GM18505 (cell line): ENCODE results near the gene MEG3.

Experiments used
- ATAC-seq: cut with Tn5 transposase; IDR thresholded peaks from one replicate; pipeline ENCODE4 v1.9.1; 2021; ENCODE audit not compliant: unreplicated experiment
- POLR2A ChIP-seq: IDR thresholded peaks from 4 replicates; pipeline ENCODE4 v1.6.1; 2011; ENCODE audit warnings: borderline replicate concordance; ENCODE audit not compliant: insufficient read depth, insufficient read length; ENCODE audit errors: extremely low read depth

Gene MEG3

GRCh38 chr14:100823413-100824080, 2.4 kb upstream of the MEG3 start:
- no peak for ATAC-seq
- no peak for TF ChIP-seq POLR2A

GRCh38 chr14:100824091-100824551, 1.8 kb upstream of the MEG3 start:
- TF ChIP-seq POLR2A, result no peak
- ATAC-seq, result no peak

GRCh38 chr14:100824901-100825712, 811 bp upstream of the MEG3 start:
- no peak for TF ChIP-seq POLR2A
- no peak for ATAC-seq

GRCh38 chr14:100826391-100827100, 628 bp downstream of the MEG3 start:
- TF ChIP-seq POLR2A, result no peak
- ATAC-seq, result no peak

GRCh38 chr14:100827101-100828021, 1.4 kb downstream of the MEG3 start:
- no peak for ATAC-seq
- TF ChIP-seq POLR2A, result no peak

- no peak for TF ChIP-seq POLR2A
- no peak for ATAC-seq
Observed at GRCh38 chr14:100828031-100828769, 2.3 kb downstream of the MEG3 start.

- ATAC-seq, result no peak
Observed at GRCh38 chr14:100830681-100831080, 4.8 kb downstream of the MEG3 start.

GRCh38 chr14:100832311-100832960, 6.5 kb downstream of the MEG3 start:
- no peak for TF ChIP-seq POLR2A
- ATAC-seq, result no peak

More at GRCh38 chr14:100830681-100831080, 4.8 kb downstream of the MEG3 start:
- no peak for TF ChIP-seq POLR2A

- no peak for ATAC-seq
- no peak for TF ChIP-seq POLR2A
Observed at GRCh38 chr14:100834082-100834793, 8.3 kb downstream of the MEG3 start.

- TF ChIP-seq POLR2A, result no peak
- ATAC-seq, result no peak
Observed at GRCh38 chr14:100834794-100835547, 9.1 kb downstream of the MEG3 start.
